NCI-H524 (cell line): ENCODE data around the gene BRCA1.
"Not testable (repeated sequence)": the region's sequence is repeated elsewhere in the genome, so short reads cannot be mapped to it uniquely, and the experiment has no call there.

ENCODE experiments used
- DNase-seq, 2 experiments: peaks; one replicate each; lab custom pipeline; 2025; lab: John Stamatoyannopoulos, UW

BRCA1 gene

GRCh38 chr17:43134774-43135453, 9.8 kb upstream of the BRCA1 start:
- no peak for DNase-seq

GRCh38 chr17:43133439-43133838, 8.3 kb upstream of the BRCA1 start:
- not testable (repeated sequence) for DNase-seq

- DNase-seq: no peak
Measured at GRCh38 chr17:43132117-43132516, 7.0 kb upstream of the BRCA1 start.

GRCh38 chr17:43129671-43130010, 4.5 kb upstream of the BRCA1 start:
- no peak for DNase-seq

- not testable (repeated sequence) for DNase-seq
Measured at GRCh38 chr17:43127333-43127876, 2.2 kb upstream of the BRCA1 start.

- DNase-seq: no peak
Measured at GRCh38 chr17:43126911-43127290, 1.7 kb upstream of the BRCA1 start.

GRCh38 chr17:43125967-43126910, 1.1 kb upstream of the BRCA1 start:
- no peak for DNase-seq

DNA sequence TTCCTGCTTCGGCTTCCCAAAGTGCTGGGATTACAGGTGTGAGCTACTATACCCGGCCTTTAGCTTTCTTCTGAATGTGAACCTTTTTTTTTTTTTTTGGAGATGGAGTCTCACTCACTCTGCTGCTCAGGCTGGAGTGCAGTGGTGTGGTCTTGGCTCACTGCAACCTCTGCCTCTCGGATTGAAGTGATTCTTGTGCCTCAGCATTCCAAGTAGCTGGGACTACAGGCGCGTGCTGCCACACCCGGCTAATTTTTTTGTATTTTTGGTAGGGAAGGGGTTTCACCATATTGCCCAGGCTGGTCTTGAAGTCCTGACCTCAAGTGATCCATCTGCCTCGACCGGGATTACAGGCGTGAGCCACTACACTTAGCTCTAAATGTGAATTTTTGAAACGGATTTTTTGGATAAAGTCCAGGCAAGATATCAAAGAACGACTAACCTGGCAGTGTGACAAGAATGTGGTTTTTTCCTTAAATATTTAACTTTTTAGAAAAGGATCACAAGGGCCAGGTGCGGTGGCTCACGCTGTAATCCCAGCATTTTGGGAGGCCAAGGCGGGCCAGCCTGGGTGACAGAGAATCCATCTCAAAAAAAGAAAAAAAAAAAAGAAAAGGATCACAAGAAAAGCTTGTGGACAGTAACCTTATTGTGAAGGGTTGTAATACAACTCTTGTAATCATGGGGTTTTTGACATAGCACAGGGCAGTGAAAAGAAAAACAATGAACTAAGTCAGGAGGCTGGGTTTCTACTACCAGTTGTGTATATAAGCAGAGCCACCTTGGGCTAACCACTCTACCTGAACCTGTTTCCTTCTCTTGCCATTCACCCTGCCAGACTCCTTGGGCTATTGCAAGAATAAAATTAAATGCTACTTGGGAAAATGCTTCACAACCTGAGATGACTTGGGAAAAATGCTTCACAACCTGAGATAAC, 6.2 kb downstream of the BRCA1 start:
- DNase-seq: no peak

GRCh38 chr17:43114151-43114552, 11.0 kb downstream of the BRCA1 start:
- no peak for DNase-seq

DNA sequence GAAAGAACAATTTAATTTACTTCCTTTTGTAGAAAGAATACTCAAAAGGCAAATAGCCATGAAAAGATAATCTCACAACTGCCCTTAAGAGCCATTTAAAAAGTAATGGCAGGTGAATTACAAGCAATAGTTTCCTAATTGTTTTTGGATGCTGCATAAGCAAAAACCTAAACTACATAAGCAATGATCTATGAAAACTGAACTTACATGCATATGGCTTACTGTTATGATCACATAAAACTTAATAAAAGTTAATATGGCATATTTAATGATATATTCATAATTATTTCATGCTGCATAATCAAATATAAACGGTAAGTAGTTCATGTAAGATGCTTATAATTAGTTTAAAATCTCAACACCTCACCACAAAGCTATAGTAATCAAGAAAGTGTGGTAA, 18.6 kb downstream of the BRCA1 start:
- no peak for DNase-seq

DNA sequence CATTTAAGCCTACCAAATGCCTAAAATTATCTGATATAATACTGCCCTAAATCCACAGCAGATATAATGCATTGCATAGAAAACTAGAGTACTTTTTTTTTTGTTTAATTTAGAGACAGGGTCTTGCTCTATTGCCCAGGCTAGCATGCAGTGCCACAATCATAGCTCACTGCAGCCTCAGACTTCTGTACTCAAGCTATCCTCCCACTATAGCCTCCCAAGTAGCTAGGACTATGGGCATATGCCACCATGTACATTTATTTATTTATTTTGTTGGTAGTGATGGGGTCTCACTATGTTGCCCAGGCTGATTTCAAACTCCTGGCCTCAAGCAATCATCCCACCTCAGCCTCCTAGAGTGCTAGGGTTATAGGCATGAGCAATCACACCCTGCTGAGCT, 20.0 kb downstream of the BRCA1 start:
- no peak for DNase-seq

GRCh38 chr17:43104665-43105064, 20.5 kb downstream of the BRCA1 start:
- no peak for DNase-seq

GRCh38 chr17:43095364-43095763, 29.8 kb downstream of the BRCA1 start:
- not testable (repeated sequence) for DNase-seq

GRCh38 chr17:43094129-43094835, 30.9 kb downstream of the BRCA1 start:
- DNase-seq: no peak

GRCh38 chr17:43092901-43093300, 32.3 kb downstream of the BRCA1 start:
- DNase-seq: no peak

- no peak for DNase-seq
Measured at GRCh38 chr17:43090022-43090421, 35.1 kb downstream of the BRCA1 start.

GRCh38 chr17:43085474-43085873, 39.7 kb downstream of the BRCA1 start:
- peak in 1 of 2 experiments; percentile 45 for DNase-seq

- DNase-seq: no peak
Measured at GRCh38 chr17:43079641-43080302, 45.4 kb downstream of the BRCA1 start.

DNA sequence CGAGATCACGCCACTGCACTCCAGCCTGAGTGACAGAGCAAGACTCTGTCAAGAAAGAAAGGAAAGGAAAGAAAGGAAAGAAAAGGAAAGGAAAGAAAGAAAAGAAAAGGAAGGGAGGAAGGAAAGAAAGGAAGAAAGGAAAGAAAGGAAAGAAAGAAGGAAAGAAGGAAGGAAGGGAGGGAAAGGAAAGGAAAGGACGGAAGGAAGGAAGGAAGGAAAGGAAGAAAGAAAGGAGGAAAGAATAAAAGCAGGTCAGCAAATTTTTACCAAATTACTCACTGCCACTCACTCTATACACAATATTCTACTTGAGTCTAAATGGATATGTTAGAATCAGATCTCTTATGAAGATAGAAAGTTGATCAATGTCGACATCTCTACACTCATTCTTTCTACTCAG, 50.3 kb downstream of the BRCA1 start:
- DNase-seq: no peak

GRCh38 chr17:43070872-43071271, 54.3 kb downstream of the BRCA1 start:
- DNase-seq: no peak

DNA sequence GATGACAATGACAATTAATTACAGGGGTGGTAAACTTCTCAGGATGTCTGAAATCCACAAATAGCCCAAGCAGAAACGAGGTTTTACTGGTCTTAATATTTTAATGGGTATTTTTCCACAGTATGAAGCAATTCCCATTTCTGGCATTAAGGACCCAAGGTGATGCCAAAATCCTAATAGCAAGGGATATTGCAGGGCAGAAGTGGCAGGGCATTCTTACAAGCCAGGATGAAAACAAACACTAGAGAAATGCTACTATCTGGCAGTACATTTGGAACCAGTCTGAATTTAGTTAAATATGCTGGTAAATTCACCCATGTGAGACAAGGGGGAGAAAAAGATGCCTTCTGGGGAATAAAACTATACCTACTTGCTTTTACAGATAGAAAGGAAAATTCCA, 54.9 kb downstream of the BRCA1 start:
- no peak for DNase-seq
